Keratinocyte (primary cell): ENCODE measurements around the gene C1orf146. TPM values are rescaled to one million over a fixed set of nuclear protein-coding genes. Genes with fewer than 3 reads are reported as not detected.

ENCODE experiments used
- DNase-seq: peaks from one replicate; pipeline ENCODE4 v3.0.0-alpha.2; 2011; ENCODE audit warnings: low read depth, missing footprints, low spot score
- FAIRE-seq: peaks from 2 replicates; lab custom pipeline; 2011; peaks lifted over from hg19 to GRCh38; lab: Jason Lieb, UNC
- H2AFZ ChIP-seq: 2 replicates; pipeline ENCODE4 v1.6.0; 2012; ENCODE audit warnings: low read length, control low read depth, inconsistent platforms; ENCODE audit not compliant: control insufficient read depth
- H3K27ac ChIP-seq: 2 replicates; pipeline ENCODE4 v1.5.1; 2011; ENCODE audit warnings: low read length; ENCODE audit not compliant: control insufficient read depth, insufficient read depth
- H3K27me3 ChIP-seq: 3 replicates; pipeline ENCODE4 v1.6.0; 2011; ENCODE audit warnings: low read length; ENCODE audit not compliant: control insufficient read depth, insufficient read depth; ENCODE audit errors: extremely low read depth
- H3K36me3 ChIP-seq, 2 experiments: 2 replicates in 1 of 2; 3 replicates in 1 of 2; pipeline ENCODE4 v1.5.1; 2011; ENCODE audit warnings: low read length in 2 of 2, mild to moderate bottlenecking in 1 of 2; ENCODE audit not compliant: control insufficient read depth in 2 of 2, insufficient read depth in 2 of 2; ENCODE audit errors: extremely low read depth in 1 of 2
- H3K4me1 ChIP-seq: 3 replicates; pipeline ENCODE4 v1.5.1; 2011; ENCODE audit warnings: low read length; ENCODE audit not compliant: control insufficient read depth, insufficient read depth; ENCODE audit errors: extremely low read depth
- H3K4me2 ChIP-seq: 3 replicates; pipeline ENCODE4 v1.6.0; 2011; ENCODE audit warnings: low read depth, low read length; ENCODE audit not compliant: control insufficient read depth, insufficient read depth; ENCODE audit errors: extremely low read depth
- H3K4me3 ChIP-seq, 3 experiments: fragments of 200-600 bp in 1 of 3; sonication (generic) in 1 of 3; 2 replicates in 2 of 3; 3 replicates in 1 of 3; pipeline ENCODE4 v1.5.1; 2011 to 2016; ENCODE audit warnings: low read length in 3 of 3, mild to moderate bottlenecking in 3 of 3, control low read depth in 2 of 3, inconsistent platforms in 1 of 3, low read depth in 1 of 3, mixed read lengths in 1 of 3, mixed run types in 1 of 3, moderate library complexity in 1 of 3; ENCODE audit not compliant: control insufficient read depth in 2 of 3, insufficient read depth in 2 of 3; ENCODE audit errors: extremely low read depth in 1 of 3
- H3K79me2 ChIP-seq: 2 replicates; pipeline ENCODE4 v1.6.0; 2012; ENCODE audit warnings: low read length; ENCODE audit not compliant: control insufficient read depth, insufficient read depth
- H3K9ac ChIP-seq: 3 replicates; pipeline ENCODE4 v1.6.0; 2011; ENCODE audit warnings: low read length; ENCODE audit not compliant: control insufficient read depth, insufficient read depth; ENCODE audit errors: extremely low read depth
- H3K9me1 ChIP-seq: 3 replicates; pipeline ENCODE4 v1.6.0; 2011; ENCODE audit warnings: low read length; ENCODE audit not compliant: control insufficient read depth, insufficient read depth; ENCODE audit errors: extremely low read depth
- H3K9me3 ChIP-seq: 2 replicates; pipeline ENCODE4 v1.5.1; 2012; ENCODE audit warnings: low read depth, low read length; ENCODE audit not compliant: control insufficient read depth
- H4K20me1 ChIP-seq: 3 replicates; pipeline ENCODE4 v1.6.0; 2011; ENCODE audit warnings: low read length; ENCODE audit not compliant: control insufficient read depth, insufficient read depth; ENCODE audit errors: extremely low read depth
- CTCF ChIP-seq, 3 experiments: IDR thresholded peaks in 1 of 3; conservative IDR thresholded peaks in 1 of 3; optimal IDR thresholded peaks in 1 of 3; 2 replicates in 2 of 3; 3 replicates in 1 of 3; pipeline versions ENCODE3 to v1.5.1; 2011; ENCODE audit warnings: low read length in 3 of 3, mild to moderate bottlenecking in 3 of 3, moderate library complexity in 2 of 3, control low read depth in 1 of 3, inconsistent platforms in 1 of 3; ENCODE audit not compliant: insufficient read depth in 2 of 3; ENCODE audit errors: extremely low read depth in 1 of 3
- EZH2 ChIP-seq: IDR thresholded peaks from one replicate; pipeline ENCODE4 v1.6.1; 2012; ENCODE audit warnings: inconsistent platforms, mild to moderate bottlenecking, low read length, moderate library complexity
- dilution Hi-C: fragments of 300-500 bp; cut with MboI; formaldehyde crosslinking; loops from one replicate; pipeline ENCODE4 v1.7.0; 2020; ENCODE audit warnings: low sequenced_read_pairs; ENCODE audit not compliant: extremely low pct_ligation_motif_present
- polyA plus RNA-seq, 5 experiments: library from polyadenylated mRNA; depleted of rRNA in 3 of 5; stranded (reverse) in 3 of 5; stranded (forward) in 1 of 5; unstranded in 1 of 5; fragments of >200 nt; gene quantifications; 1 replicate in 1 of 5; 2 replicates in 3 of 5; 3 replicates in 1 of 5; pipeline versions ENCODE4 v1.2.1 to v1.2.3, GENCODE V29; 2011 to 2012; ENCODE audit warnings: missing spikeins in 2 of 5, low read depth in 1 of 5, low replicate concordance in 1 of 5

C1orf146 gene
- polyA plus RNA-seq, 1 donor (not counting 4 experiments of a cell fraction or from before 2014, with no cell fraction given): not detected

- Histone ChIP-seq H3K9me1 (no peaks in the 10 kb centered on the region), H3K9me3 (no peaks in the 10 kb centered on the region), H3K36me3 (no peaks in the 10 kb centered on the region), H3K79me2 (no peaks in the 10 kb centered on the region), H3K4me3 (no peak overlapping the region), H3K27me3 (no peaks in the 10 kb centered on the region), H3K4me1 (peaks cover 7% of the 10 kb centered on the region), H3K9ac (no peak overlapping the region), H2AFZ (no peak overlapping the region), H3K4me2 (no peak overlapping the region), H4K20me1 (no peaks in the 10 kb centered on the region), H3K27ac (no peak overlapping the region)
- dilution Hi-C loops: no loop called here
- no peak for TF ChIP-seq EZH2
- no peak for TF ChIP-seq CTCF (optimal IDR thresholded peaks at IDR 0.05 in 1 of 3, IDR thresholded peaks at IDR 0.05 in 1 of 3, conservative IDR thresholded peaks at IDR 0.05 in 1 of 3; ENCODE audit: extremely low read depth in 1 of 3, insufficient read depth in 2 of 3, low read length in 3 of 3)
- DNase-seq: no peak
- FAIRE-seq: no peak
These were observed 31.6 kb upstream of the C1orf146 start for GRCh38 chr1:92186081-92186480.

DNA sequence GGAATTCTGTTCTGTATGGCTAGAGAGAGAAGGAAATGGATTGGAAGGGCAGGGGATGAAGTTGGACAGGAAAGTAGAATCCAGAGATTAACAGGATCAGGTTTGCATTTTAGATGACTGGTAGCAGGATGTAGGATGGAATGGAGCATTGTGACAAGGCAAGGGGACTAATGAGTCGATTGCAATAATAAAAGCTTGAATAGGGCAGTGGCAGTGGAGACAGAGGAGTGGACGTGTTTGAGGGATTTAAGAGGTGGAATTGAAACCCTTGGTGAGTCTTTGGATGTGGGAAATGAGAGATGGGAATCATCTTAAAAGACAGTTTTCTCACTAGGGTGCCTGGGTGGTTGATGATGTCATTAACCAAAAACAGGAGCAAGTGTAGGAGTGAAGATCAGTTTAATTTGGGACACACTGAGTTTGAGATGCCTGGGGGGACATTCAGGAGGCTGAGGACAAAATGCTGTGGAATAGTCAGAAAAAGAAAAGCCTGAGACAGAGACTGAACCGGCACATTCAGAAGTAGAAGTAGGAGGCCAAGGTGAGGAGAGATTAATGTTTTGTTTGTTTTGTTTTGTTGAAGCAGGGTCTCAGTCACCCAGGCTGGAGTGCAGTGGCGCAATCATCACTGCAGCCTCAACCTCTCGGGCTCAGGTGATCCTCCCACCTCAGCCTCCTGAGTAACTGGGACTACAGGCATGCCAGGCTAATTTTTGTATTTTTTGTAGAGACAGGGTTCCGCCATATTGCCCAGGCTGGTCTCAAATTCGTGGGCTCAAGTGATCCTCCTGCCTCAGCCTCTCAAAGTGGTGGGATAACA lies 29.1 kb upstream of the C1orf146 start:
- no peak for DNase-seq
- dilution Hi-C loops: no loop called here
- FAIRE-seq: no peak

More for the DNA sequence above, 29.1 kb upstream of the C1orf146 start:
- Histone ChIP-seq H3K4me1 (peaks cover 7% of the 10 kb centered on the region), H3K27ac (no peak overlapping the region), H3K4me2 (no peak overlapping the region), H3K9ac (no peak overlapping the region), H3K9me1 (no peaks in the 10 kb centered on the region), H2AFZ (no peak overlapping the region), H3K4me3 (no peak overlapping the region), H4K20me1 (no peaks in the 10 kb centered on the region), H3K27me3 (no peaks in the 10 kb centered on the region), H3K36me3 (no peaks in the 10 kb centered on the region), H3K79me2 (no peaks in the 10 kb centered on the region), H3K9me3 (no peaks in the 10 kb centered on the region)
- no peak for TF ChIP-seq CTCF (optimal IDR thresholded peaks at IDR 0.05 in 1 of 3, IDR thresholded peaks at IDR 0.05 in 1 of 3, conservative IDR thresholded peaks at IDR 0.05 in 1 of 3; ENCODE audit: extremely low read depth in 1 of 3, insufficient read depth in 2 of 3, low read length in 3 of 3)
- no peak for TF ChIP-seq EZH2
